Measurements from ENCODE around the gene CES2.

DNA sequence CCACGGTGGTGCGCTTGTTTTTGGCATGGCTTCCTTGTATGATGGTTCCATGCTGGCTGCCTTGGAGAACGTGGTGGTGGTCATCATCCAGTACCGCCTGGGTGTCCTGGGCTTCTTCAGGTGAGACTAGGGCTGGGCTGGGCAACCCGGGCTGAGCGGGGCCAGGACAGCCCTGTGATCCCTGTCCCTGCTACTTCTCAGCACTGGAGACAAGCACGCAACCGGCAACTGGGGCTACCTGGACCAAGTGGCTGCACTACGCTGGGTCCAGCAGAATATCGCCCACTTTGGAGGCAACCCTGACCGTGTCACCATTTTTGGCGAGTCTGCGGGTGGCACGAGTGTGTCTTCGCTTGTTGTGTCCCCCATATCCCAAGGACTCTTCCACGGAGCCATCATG lies 4.9 kb downstream of the CES2 start:
- TF ChIP-seq, protein P1, sequence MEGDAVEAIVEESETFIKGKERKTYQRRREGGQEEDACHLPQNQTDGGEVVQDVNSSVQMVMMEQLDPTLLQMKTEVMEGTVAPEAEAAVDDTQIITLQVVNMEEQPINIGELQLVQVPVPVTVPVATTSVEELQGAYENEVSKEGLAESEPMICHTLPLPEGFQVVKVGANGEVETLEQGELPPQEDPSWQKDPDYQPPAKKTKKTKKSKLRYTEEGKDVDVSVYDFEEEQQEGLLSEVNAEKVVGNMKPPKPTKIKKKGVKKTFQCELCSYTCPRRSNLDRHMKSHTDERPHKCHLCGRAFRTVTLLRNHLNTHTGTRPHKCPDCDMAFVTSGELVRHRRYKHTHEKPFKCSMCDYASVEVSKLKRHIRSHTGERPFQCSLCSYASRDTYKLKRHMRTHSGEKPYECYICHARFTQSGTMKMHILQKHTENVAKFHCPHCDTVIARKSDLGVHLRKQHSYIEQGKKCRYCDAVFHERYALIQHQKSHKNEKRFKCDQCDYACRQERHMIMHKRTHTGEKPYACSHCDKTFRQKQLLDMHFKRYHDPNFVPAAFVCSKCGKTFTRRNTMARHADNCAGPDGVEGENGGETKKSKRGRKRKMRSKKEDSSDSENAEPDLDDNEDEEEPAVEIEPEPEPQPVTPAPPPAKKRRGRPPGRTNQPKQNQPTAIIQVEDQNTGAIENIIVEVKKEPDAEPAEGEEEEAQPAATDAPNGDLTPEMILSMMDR (IDR thresholded peaks at IDR 0.05): no peak
- no peak for TF ChIP-seq POLR2A (IDR thresholded peaks at IDR 0.05)
